8988T (cell line): Measurements from ENCODE around the gene CD5L.

Experiments used
- DNase-seq: peaks from one replicate; pipeline ENCODE4 v3.0.0; 2011

The CD5L gene

DNA sequence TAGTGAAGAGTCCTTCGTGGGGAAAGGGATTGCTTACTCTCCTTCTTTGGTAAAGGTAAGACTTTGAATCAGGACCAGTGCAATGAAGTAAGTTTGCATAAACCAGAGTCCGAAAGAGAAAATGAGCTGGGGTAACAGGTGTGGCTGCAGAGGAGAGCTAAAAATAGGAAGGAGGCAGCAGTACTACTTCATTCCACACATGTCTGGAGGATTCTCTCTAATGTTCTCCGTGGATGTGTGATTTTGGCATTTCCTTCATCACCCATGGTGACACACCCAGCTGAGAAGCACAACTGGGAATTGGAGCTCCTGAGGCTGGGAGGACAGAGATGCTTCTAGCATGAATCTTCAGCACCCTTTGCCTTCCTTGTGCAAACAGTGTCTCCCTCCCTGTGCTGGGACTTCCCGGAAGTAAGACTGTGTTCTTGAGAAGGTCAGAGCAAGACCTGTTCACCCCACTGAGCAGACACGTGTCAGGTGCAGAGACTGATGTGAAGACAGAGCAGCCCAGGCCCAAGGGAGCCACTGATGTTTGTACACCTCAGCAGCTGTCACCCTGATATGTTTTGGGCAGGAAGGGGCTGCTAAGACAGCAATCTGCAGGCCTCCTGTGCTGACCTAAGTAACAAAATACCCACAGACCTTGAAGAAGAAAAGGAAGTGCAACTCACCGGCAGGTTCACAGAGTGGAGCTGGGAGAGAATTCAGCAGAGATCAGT, 35.0 kb downstream of the CD5L start:
- DNase-seq = no peak

DNA sequence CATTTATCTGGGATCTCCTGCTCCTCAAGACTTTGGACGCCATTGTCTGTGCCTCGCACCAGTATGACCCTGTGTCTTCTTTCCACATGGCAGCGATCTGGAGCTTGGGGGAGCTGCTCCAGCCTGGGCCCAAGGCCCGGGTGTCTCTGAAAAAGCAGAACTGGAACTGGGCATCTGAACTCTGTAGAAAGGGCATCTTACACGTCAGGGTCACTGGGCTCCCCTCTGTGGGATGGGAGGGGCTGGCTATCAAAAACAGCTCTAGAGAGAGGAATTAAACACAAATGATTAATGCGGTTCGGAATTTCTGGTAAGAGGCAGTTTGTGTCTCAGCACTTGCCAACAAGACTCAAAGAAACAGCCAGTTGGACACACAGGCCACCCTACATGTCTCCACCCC, 37.8 kb downstream of the CD5L start:
- DNase-seq = no peak

GRCh38 chr1:157799996-157800395, 41.6 kb downstream of the CD5L start:
- DNase-seq = no peak

- no peak for DNase-seq
These were observed 43.4 kb downstream of the CD5L start for GRCh38 chr1:157798211-157798610.

DNA sequence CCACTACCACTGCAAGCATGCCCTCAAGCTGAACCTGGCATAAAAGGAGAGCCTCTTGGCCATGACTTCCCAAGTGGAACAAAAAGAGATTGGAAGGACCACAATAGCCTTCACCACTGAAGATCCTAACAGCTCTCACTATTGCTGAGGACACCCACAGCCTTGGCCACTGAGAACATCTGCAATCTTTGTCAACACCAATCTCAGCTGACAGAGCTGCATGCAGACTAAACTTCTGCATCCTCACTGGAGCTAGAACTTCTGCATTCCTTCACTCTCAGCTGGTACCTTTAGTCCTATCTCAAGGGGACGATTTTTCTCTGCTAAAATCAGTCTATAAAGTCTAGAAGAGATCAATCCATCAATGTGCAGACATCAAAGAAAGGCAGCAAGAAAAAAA, 56.4 kb downstream of the CD5L start:
- DNase-seq = no peak

- DNase-seq = no peak
These were observed 56.8 kb downstream of the CD5L start for GRCh38 chr1:157784801-157785200.

- no peak for DNase-seq
These were observed 58.7 kb downstream of the CD5L start for GRCh38 chr1:157782931-157783330.

GRCh38 chr1:157781048-157781447, 60.6 kb downstream of the CD5L start:
- no peak for DNase-seq
